Activated CD8-positive, alpha-beta T cell treated with anti-CD3 and anti-CD28 coated beads, Interleukin-2, amount 10 ng/mL, durations not matched to agents 7 days and 5 days (primary cell): ENCODE results near the gene GATA3. TPM values are rescaled to one million over a fixed set of nuclear protein-coding genes. Genes with fewer than 3 reads are reported as not detected.

Source experiments
- ATAC-seq: fragments of 150-1000 bp; cut with Tn5 transposase; one replicate; pipeline ENCODE4 v1.10.0; 2021; ENCODE audit warnings: moderate library complexity
- CTCF ChIA-PET: fragments of 350-600 bp; sonication (Branson Sonifier 250); formaldehyde crosslinking; loops from one replicate; lab custom pipeline; 2021; ENCODE audit warnings: antibody characterized with exemption; lab: Charles Lee
- POLR2A ChIA-PET: fragments of 350-600 bp; sonication (Branson Sonifier 250); formaldehyde crosslinking; loops from one replicate; lab custom pipeline; 2021; ENCODE audit warnings: antibody characterized with exemption; lab: Charles Lee
- DNase-seq: peaks from one replicate; pipeline ENCODE4 v3.0.0-alpha.2; 2020
- H3K27ac Mint-ChIP-seq: one replicate; pipeline ENCODE4 v1.8.0; 2021; ENCODE audit warnings: mild to moderate bottlenecking, mixed read lengths
- H3K27me3 Mint-ChIP-seq: one replicate; pipeline ENCODE4 v1.8.0; 2021; ENCODE audit warnings: low read depth, mixed read lengths
- H3K36me3 Mint-ChIP-seq: one replicate; pipeline ENCODE4 v1.8.0; 2021; ENCODE audit warnings: low read depth, mixed read lengths
- H3K4me1 Mint-ChIP-seq: one replicate; pipeline ENCODE4 v1.8.0; 2021; ENCODE audit warnings: low read depth, mixed read lengths
- H3K4me3 Mint-ChIP-seq: one replicate; pipeline ENCODE4 v1.8.0; 2021; ENCODE audit warnings: mild to moderate bottlenecking, mixed read lengths
- H3K9me3 Mint-ChIP-seq: one replicate; pipeline ENCODE4 v1.8.0; 2022; ENCODE audit warnings: mixed read lengths; ENCODE audit not compliant: insufficient read depth
- total RNA-seq, 2 experiments: library from RNA; stranded (reverse); gene quantifications; one replicate each; pipeline ENCODE4 v1.2.3, GENCODE V29; 2021

Gene GATA3
- total RNA-seq, 2 experiments from 2014 or later = 42.5 to 44.9 TPM

GRCh38 chr10:8061274-8062211 lies 7.1 kb downstream of the GATA3 start:
- Mint-ChIP-seq H3K4me3 (peak overlapping the region; percentile 97), H3K27me3 (no peaks in the 10 kb centered on the region), H3K36me3 (peaks cover 96% of the 10 kb centered on the region), H3K4me1 (peaks cover 90% of the 10 kb centered on the region), H3K27ac (peak overlapping the region; percentile 97), H3K9me3 (no peaks in the 10 kb centered on the region)
- ATAC-seq = peak; percentile 34
- ChIA-PET CTCF (interaction anchor here (0.7 to 2.9 kb wide), 6 partner anchors 9 to 1148 kb away, joined by 3 to 11 read pairs (median 5); no protein-coding TSS in a partner anchor), POLR2A (interaction anchor here (0.5 to 4.3 kb wide), 16 partner anchors 9 to 497 kb away, joined by 3 to 24 read pairs (median 4); no protein-coding TSS in a partner anchor)
- peak; percentile 70 for DNase-seq

DNA sequence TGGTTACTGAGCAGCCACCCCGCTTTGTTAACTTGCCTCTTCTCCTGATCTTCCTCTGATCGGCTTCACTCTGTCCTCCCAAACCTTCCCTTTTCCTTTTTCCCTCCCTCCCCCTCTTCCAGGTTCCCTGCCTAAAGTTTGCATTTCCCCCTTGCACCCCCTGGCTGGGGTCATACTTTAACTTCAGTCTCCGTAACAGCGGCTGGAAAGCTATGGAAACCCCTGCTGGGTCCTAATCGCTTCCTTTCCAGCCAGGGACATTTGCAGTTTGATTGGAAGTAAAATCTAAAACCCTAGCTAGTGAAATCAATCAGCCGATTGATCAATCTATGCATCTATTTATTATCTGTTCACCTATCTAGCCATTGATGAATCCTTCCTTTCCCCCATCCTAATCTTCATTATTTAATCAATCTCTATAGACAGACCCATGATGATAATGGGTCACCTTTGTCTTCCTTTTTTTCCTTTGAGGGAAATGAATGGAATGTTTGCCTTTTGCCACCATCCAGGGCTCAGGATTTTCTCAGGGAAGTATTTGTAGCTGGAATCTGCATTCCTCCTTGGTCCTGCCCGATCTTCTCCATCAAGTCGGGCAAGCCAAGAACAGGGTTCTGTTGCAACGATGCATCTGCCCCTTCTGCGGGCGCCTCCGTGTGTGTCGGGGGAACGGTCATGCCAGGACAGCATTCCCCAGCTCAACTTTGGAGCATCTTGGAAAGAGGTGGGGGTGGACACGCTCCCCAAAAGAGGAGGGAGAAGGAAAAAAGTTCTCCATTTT lies 8.8 kb downstream of the GATA3 start:
- Mint-ChIP-seq H3K27me3 (no peaks in the 10 kb centered on the region), H3K36me3 (peaks cover 96% of the 10 kb centered on the region), H3K9me3 (no peaks in the 10 kb centered on the region), H3K4me1 (peaks cover 95% of the 10 kb centered on the region), H3K4me3 (peak overlapping the region; percentile 45), H3K27ac (peak overlapping the region; percentile 97)
- DNase-seq (no peak), ATAC-seq (no peak)
- ChIA-PET POLR2A (interaction anchor here (2.5 kb wide), 1 partner anchor 74 kb away, joined by 11 read pairs; no protein-coding TSS in a partner anchor), CTCF (interaction anchor here (1.1 kb wide), 1 partner anchor 67 kb away, joined by 3 read pairs; no protein-coding TSS in a partner anchor)

DNA sequence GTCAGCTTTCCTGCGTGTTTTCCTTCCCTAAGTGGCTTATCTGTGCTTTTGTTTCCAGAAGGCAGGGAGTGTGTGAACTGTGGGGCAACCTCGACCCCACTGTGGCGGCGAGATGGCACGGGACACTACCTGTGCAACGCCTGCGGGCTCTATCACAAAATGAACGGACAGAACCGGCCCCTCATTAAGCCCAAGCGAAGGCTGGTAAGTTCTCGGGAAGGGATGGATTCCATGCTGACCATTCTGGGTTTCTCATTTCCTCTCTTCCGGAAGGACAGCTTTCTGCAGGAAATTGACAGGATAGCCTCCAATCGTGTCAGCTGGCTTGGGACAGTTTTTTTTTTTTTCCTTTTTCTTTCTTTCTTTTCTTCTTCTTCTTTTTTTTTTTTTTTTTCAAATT lies 9.4 kb downstream of the GATA3 start:
- H3K4me3 Mint-ChIP-seq = no peak overlapping the region
- DNase-seq (no peak), ATAC-seq (no peak)
- peaks cover 95% of the 10 kb centered on the region for H3K4me1 Mint-ChIP-seq
- H3K36me3 Mint-ChIP-seq = peaks cover 97% of the 10 kb centered on the region
- H3K27me3 Mint-ChIP-seq = no peaks in the 10 kb centered on the region
- CTCF ChIA-PET = interaction anchor here (1.1 kb wide), 1 partner anchor 66 kb away, joined by 3 read pairs; no protein-coding TSS in a partner anchor
- POLR2A ChIA-PET = interaction anchor here (1.0 kb wide), 1 partner anchor 8 kb away, joined by 3 read pairs; no protein-coding TSS in a partner anchor
- no peaks in the 10 kb centered on the region for H3K9me3 Mint-ChIP-seq
- H3K27ac Mint-ChIP-seq = peak overlapping the region; percentile 34

DNA sequence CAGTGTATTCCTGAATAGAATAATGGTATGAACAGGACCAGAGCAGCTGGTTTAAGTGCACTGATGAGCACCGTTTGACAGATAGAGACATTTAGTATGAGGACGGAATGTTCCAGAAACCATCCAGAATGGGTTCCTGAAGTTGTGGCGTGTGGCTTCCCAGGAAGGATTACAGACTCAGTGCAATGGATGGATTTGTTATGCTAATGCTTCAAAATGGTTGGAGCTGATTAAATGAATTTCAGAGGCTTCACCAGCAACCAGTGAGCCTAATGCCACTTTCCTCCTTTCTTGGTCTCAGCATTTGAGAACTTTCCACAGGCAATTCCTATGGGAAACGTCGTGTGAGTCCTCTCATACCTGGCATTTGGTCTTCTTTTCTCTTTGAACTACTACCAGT lies 9.9 kb downstream of the GATA3 start:
- ChIA-PET POLR2A (interaction anchor here (1.0 kb wide), 1 partner anchor 8 kb away, joined by 3 read pairs; no protein-coding TSS in a partner anchor), CTCF (interaction anchor here (1.1 kb wide), 1 partner anchor 66 kb away, joined by 3 read pairs; no protein-coding TSS in a partner anchor)
- ATAC-seq (no peak), DNase-seq (no peak)
- no peaks in the 10 kb centered on the region for H3K27me3 Mint-ChIP-seq
- no peak overlapping the region for H3K4me3 Mint-ChIP-seq
- no peak overlapping the region for H3K27ac Mint-ChIP-seq
- peaks cover 95% of the 10 kb centered on the region for H3K4me1 Mint-ChIP-seq
- no peaks in the 10 kb centered on the region for H3K9me3 Mint-ChIP-seq
- H3K36me3 Mint-ChIP-seq = peaks cover 97% of the 10 kb centered on the region

GRCh38 chr10:8065651-8066050 lies 11.2 kb downstream of the GATA3 start:
- POLR2A ChIA-PET = interaction anchor here (0.6 kb wide), 1 partner anchor 202 kb away, joined by 3 read pairs; no protein-coding TSS in a partner anchor
- peak overlapping the region; percentile 34 for H3K27ac Mint-ChIP-seq
- H3K27me3 Mint-ChIP-seq = no peaks in the 10 kb centered on the region
- H3K4me1 Mint-ChIP-seq = peaks cover 93% of the 10 kb centered on the region
- peaks cover 97% of the 10 kb centered on the region for H3K36me3 Mint-ChIP-seq
- DNase-seq (no peak), ATAC-seq (no peak)
- no peak overlapping the region for H3K4me3 Mint-ChIP-seq
- CTCF ChIA-PET = interaction anchor here (1.6 kb wide), 1 partner anchor 9 kb away, joined by 8 read pairs; no protein-coding TSS in a partner anchor
- no peaks in the 10 kb centered on the region for H3K9me3 Mint-ChIP-seq

GRCh38 chr10:8066124-8066523 lies 11.6 kb downstream of the GATA3 start:
- peak overlapping the region; percentile 65 for H3K27ac Mint-ChIP-seq
- ATAC-seq (no peak), DNase-seq (no peak)

DNA sequence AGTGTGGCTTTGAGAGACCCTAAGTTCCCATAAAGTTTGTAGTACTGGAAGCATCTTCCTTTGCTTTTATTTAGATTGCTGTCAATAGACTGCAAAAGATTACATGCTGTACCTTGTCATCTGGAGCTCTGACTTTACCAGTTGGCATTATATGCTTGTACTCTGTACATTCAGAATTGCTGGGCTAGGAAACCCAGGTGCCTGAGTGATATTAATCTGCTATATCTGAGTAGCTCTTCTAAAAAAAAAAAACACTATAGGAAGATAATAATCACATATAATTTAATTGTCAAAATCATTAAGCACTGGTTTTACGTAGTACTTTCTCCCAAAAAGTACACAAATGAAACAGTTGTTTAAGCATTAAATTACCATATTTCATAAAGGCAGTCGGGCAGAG lies 12.3 kb downstream of the GATA3 start:
- ChIA-PET CTCF (interaction anchor here (1.2 to 1.6 kb wide), 2 partner anchors 8 to 14 kb away, joined by 4 to 8 read pairs; no protein-coding TSS in a partner anchor), POLR2A (interaction anchor here (0.8 kb wide), 1 partner anchor 267 kb away, joined by 3 read pairs; no protein-coding TSS in a partner anchor)
- H3K4me1 Mint-ChIP-seq = peaks cover 89% of the 10 kb centered on the region
- H3K27ac Mint-ChIP-seq = peak overlapping the region; percentile 65
- no peak overlapping the region for H3K4me3 Mint-ChIP-seq
- no peaks in the 10 kb centered on the region for H3K27me3 Mint-ChIP-seq
- H3K36me3 Mint-ChIP-seq = peaks cover 97% of the 10 kb centered on the region
- ATAC-seq = no peak
- DNase-seq = no peak
- no peaks in the 10 kb centered on the region for H3K9me3 Mint-ChIP-seq

More at GRCh38 chr10:8066124-8066523, 11.6 kb downstream of the GATA3 start:
- POLR2A ChIA-PET = interaction anchor here (0.6 to 0.8 kb wide), 2 partner anchors 201 to 267 kb away, joined by 3 read pairs; no protein-coding TSS in a partner anchor
- Mint-ChIP-seq H3K27me3 (no peaks in the 10 kb centered on the region), H3K9me3 (no peaks in the 10 kb centered on the region), H3K36me3 (peaks cover 97% of the 10 kb centered on the region), H3K4me1 (peaks cover 93% of the 10 kb centered on the region), H3K4me3 (no peak overlapping the region)
- CTCF ChIA-PET = interaction anchor here (1.2 to 1.6 kb wide), 2 partner anchors 9 to 13 kb away, joined by 4 to 8 read pairs; no protein-coding TSS in a partner anchor

DNA sequence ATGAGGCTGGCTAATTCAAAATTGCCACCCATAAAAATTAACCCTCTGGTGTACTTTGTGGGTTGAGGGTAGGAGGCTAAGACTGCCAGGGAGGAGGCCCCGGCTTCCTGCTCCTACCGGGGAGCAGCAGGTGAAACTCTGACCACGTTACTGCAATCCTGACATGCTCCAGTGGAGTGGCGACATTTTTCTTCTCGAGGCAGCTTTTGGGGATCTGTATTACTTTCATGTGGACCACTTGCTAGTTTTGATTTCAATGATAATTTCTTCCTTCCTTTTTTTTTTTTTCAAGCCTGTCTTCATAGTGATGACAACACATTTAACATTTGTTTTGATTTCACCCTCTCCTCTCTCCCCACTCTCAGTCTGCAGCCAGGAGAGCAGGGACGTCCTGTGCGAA lies 14.6 kb downstream of the GATA3 start:
- H3K4me1 Mint-ChIP-seq = peaks cover 83% of the 10 kb centered on the region
- H3K4me3 Mint-ChIP-seq = no peak overlapping the region
- H3K36me3 Mint-ChIP-seq = peaks cover 95% of the 10 kb centered on the region
- peak overlapping the region; percentile 44 for H3K27ac Mint-ChIP-seq
- ChIA-PET CTCF (no interaction called here), POLR2A (interaction anchor here (1.0 to 4.1 kb wide), 2 partner anchors 9 to 335 kb away, joined by 3 to 23 read pairs; no protein-coding TSS in a partner anchor)
- no peaks in the 10 kb centered on the region for H3K9me3 Mint-ChIP-seq
- DNase-seq (no peak), ATAC-seq (no peak)
- no peaks in the 10 kb centered on the region for H3K27me3 Mint-ChIP-seq

GRCh38 chr10:8069627-8070026 lies 15.1 kb downstream of the GATA3 start:
- Mint-ChIP-seq H3K4me3 (no peak overlapping the region), H3K27ac (peak overlapping the region; percentile 44), H3K27me3 (no peaks in the 10 kb centered on the region), H3K4me1 (peaks cover 79% of the 10 kb centered on the region), H3K9me3 (no peaks in the 10 kb centered on the region), H3K36me3 (peaks cover 93% of the 10 kb centered on the region)
- DNase-seq (no peak), ATAC-seq (no peak)
- CTCF ChIA-PET = interaction anchor here (0.9 kb wide), 1 partner anchor 10 kb away, joined by 4 read pairs; no protein-coding TSS in a partner anchor
- POLR2A ChIA-PET = interaction anchor here (1.0 to 4.1 kb wide), 2 partner anchors 9 to 334 kb away, joined by 3 to 23 read pairs; no protein-coding TSS in a partner anchor

DNA sequence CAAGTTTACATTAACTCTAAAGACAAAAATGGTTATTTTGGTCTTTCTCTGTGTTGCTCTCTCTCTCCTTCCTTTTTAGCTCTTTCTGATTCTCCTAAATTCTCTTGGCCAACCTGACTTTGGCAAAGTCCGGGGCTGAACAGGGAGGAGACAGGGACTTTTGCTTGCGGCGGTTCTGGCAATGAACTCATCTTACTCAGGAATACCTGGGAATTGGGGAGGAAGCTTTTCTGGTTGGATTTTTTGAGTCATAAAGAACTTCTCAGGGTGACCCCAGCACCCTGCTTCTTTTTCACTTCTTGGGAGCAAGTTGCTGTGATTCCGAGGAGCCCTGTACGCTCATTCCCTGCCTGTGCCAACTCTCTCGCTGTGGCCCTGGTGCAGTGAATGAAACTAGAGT lies 16.0 kb downstream of the GATA3 start:
- ChIA-PET POLR2A (interaction anchor here (4.1 kb wide), 1 partner anchor 10 kb away, joined by 23 read pairs; no protein-coding TSS in a partner anchor), CTCF (interaction anchor here (0.9 to 1.8 kb wide), 3 partner anchors 10 to 67 kb away, joined by 3 to 11 read pairs (median 4); no protein-coding TSS in a partner anchor)
- H3K4me1 Mint-ChIP-seq = peaks cover 75% of the 10 kb centered on the region
- H3K36me3 Mint-ChIP-seq = peaks cover 95% of the 10 kb centered on the region
- ATAC-seq = no peak
- H3K27me3 Mint-ChIP-seq = no peaks in the 10 kb centered on the region
- no peak for DNase-seq
- no peak overlapping the region for H3K27ac Mint-ChIP-seq
- no peak overlapping the region for H3K4me3 Mint-ChIP-seq
- H3K9me3 Mint-ChIP-seq = no peaks in the 10 kb centered on the region
